SU-DHL-6 (cell line): ENCODE data around the gene IL10RA.

Source experiments
- CTCF ChIP-seq: fragments of 200-600 bp; sonication (generic); IDR thresholded peaks from one replicate; pipeline ENCODE4 v1.5.1; 2017; ENCODE audit warnings: antibody characterized with exemption, mild to moderate bottlenecking, low read length, moderate library complexity; ENCODE audit not compliant: insufficient read depth, poor library complexity, severe bottlenecking
- EZH2phosphoT487 ChIP-seq: fragments of 200-600 bp; sonication (generic), shearing (Covaris generic); conservative IDR thresholded peaks from 2 replicates; pipeline ENCODE4 v1.6.1; 2018; ENCODE audit warnings: mild to moderate bottlenecking, antibody characterized with exemption, low read length, moderate library complexity, mixed read lengths

GRCh38 chr11:117980720-117981119 is 5.5 kb upstream of the IL10RA start:
- TF ChIP-seq CTCF = no peak
- no peak for TF ChIP-seq EZH2phosphoT487
